Activated T-helper 1 cell treated with anti-CD3 and anti-CD28 coated beads, Interleukin-12 subunit alpha, Interleukin-12 subunit beta, Interleukin-2, Interleukin-4 antibody, amounts not matched to agents 30 ng/mL and 10 ng/mL and 1 ng/mL, durations not matched to agents 14 hours and 24 hours and 36 hours (primary cell): ENCODE results near the gene ENO2. TPM values are rescaled to one million over a fixed set of nuclear protein-coding genes. Genes with fewer than 3 reads are reported as not detected.

Experiments
- DNase-seq: peaks from one replicate; pipeline ENCODE4 v3.0.0; 2021; ENCODE audit warnings: low spot score
- H3K27ac Mint-ChIP-seq: one replicate; pipeline ENCODE4 v1.8.0; 2021; ENCODE audit warnings: mild to moderate bottlenecking, mixed read lengths
- H3K27me3 Mint-ChIP-seq: one replicate; pipeline ENCODE4 v1.8.0; 2022; ENCODE audit warnings: mild to moderate bottlenecking, moderate library complexity, mixed read lengths; ENCODE audit not compliant: insufficient read depth
- H3K36me3 Mint-ChIP-seq: one replicate; pipeline ENCODE4 v1.8.0; 2021; ENCODE audit warnings: low read depth, mixed read lengths
- H3K4me1 Mint-ChIP-seq: one replicate; pipeline ENCODE4 v1.8.0; 2021; ENCODE audit warnings: low read depth, mixed read lengths
- H3K4me3 Mint-ChIP-seq: one replicate; pipeline ENCODE4 v1.8.0; 2021; ENCODE audit warnings: mild to moderate bottlenecking, moderate library complexity, mixed read lengths
- H3K9me3 Mint-ChIP-seq: one replicate; pipeline ENCODE4 v1.8.0; 2021; ENCODE audit warnings: mixed read lengths
- intact Hi-C: fragments of 100-400 bp; cut with micrococcal nuclease; formaldehyde crosslinking; loops from one replicate; pipeline ENCODE4 v1.15.1; 2024
- total RNA-seq: library from RNA; stranded (reverse); gene quantifications from 2 replicates; pipeline ENCODE4 v1.2.3, GENCODE V29; 2022

The ENO2 gene
- total RNA-seq, 1 donor from 2014 or later: 156 TPM

- DNase-seq: no peak
- Mint-ChIP-seq H3K36me3 (peaks cover 33% of the 10 kb centered on the region), H3K27ac (no peak overlapping the region), H3K9me3 (no peaks in the 10 kb centered on the region), H3K4me3 (no peak overlapping the region), H3K4me1 (peaks cover 40% of the 10 kb centered on the region), H3K27me3 (peaks cover 3% of the 10 kb centered on the region)
- intact Hi-C loops: no loop called here
Observed at GRCh38 chr12:6921996-6922946, 7.9 kb downstream of the ENO2 start.

- DNase-seq: no peak
- H3K27ac Mint-ChIP-seq: peak overlapping the region; percentile 27
- H3K4me3 Mint-ChIP-seq: no peak overlapping the region
- H3K9me3 Mint-ChIP-seq: no peaks in the 10 kb centered on the region
- H3K27me3 Mint-ChIP-seq: peaks cover 3% of the 10 kb centered on the region
- peaks cover 28% of the 10 kb centered on the region for H3K36me3 Mint-ChIP-seq
- intact Hi-C loops: no loop called here
- peaks cover 37% of the 10 kb centered on the region for H3K4me1 Mint-ChIP-seq
Observed at GRCh38 chr12:6923003-6923732, 8.8 kb downstream of the ENO2 start.

DNA sequence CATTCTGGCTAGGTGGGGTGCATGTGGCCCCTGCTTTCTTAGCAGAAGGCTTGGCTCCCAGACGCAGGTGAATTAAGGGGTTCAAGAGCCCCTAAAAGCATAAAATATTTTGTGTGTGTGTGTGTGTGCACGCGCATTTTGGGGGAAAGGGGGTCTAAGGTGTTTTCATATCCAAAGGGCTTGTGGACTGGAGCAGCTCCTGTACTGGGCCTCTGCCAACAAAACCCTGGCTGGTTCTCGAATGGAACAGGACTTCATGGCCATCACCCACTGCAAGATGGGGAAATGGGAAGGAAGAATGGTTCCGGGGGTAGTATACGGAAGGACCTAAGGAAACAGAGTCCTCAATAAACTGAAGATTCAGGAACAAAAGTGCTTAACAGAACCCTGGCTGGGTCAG lies 9.5 kb downstream of the ENO2 start:
- Mint-ChIP-seq H3K27me3 (peaks cover 3% of the 10 kb centered on the region), H3K27ac (no peak overlapping the region), H3K4me3 (peak overlapping the region; percentile 68), H3K36me3 (peaks cover 32% of the 10 kb centered on the region), H3K9me3 (no peaks in the 10 kb centered on the region), H3K4me1 (peaks cover 40% of the 10 kb centered on the region)
- DNase-seq: no peak
- intact Hi-C loops: loop anchor here (1.0 to 2.0 kb wide), 8 partner anchors 9 to 189 kb away; partner anchors contain the start of genes C1R, C1RL and LPCAT3

- H3K9me3 Mint-ChIP-seq: no peaks in the 10 kb centered on the region
- intact Hi-C loops: loop anchor here (2.0 kb wide), 1 partner anchor 184 kb away; the partner anchor contains the start of gene C1RL
- H3K36me3 Mint-ChIP-seq: peaks cover 23% of the 10 kb centered on the region
- peaks cover 3% of the 10 kb centered on the region for H3K27me3 Mint-ChIP-seq
- peak overlapping the region; percentile 48 for H3K27ac Mint-ChIP-seq
- peak overlapping the region; percentile 68 for H3K4me3 Mint-ChIP-seq
- DNase-seq: no peak
- H3K4me1 Mint-ChIP-seq: peaks cover 40% of the 10 kb centered on the region
Observed at GRCh38 chr12:6925239-6925539, 10.8 kb downstream of the ENO2 start.

DNA sequence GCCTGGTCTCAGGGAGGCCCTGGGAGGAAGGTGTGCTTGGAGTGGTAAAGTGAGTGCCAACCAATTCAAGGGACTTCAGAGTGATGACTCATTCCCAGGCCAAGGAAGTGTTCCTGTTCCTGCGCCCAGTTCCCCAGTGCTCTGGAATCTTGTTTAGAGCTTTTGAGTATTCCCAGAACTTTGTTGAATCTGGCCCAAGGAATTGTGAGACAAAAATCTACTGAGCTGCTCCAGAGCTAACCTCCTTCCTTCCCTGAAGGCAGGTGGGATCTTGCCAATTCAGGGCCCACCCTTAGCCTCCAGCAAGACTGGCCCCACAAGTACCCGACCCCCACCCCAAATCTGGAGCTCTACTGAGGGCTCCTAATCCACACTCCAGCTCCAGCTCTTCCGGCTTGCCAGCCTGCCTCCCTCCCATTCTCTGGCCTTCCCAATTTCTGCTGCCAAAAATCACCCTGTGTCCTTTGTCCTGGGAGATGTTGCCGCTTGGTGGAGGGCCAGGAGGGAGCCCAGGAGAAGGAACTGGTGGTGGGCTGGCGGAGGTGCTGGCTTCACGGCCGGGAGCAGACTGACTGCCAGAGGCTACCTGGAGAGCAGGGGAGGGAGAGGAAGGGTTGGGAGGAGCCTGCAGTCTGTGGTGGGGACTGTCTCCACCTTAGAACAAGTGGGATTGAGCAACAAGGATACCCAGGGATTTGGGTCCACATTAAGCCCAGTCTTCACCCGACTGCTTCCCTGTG lies 11.3 kb downstream of the ENO2 start:
- DNase-seq: no peak
- Mint-ChIP-seq H3K27me3 (peaks cover 3% of the 10 kb centered on the region), H3K9me3 (no peaks in the 10 kb centered on the region), H3K36me3 (peaks cover 24% of the 10 kb centered on the region), H3K4me3 (peak overlapping the region; percentile 91), H3K4me1 (peaks cover 44% of the 10 kb centered on the region), H3K27ac (peak overlapping the region; percentile 94)
- intact Hi-C loops: loop anchor here (2.0 kb wide), 1 partner anchor 183 kb away; the partner anchor contains the start of gene C1RL

DNA sequence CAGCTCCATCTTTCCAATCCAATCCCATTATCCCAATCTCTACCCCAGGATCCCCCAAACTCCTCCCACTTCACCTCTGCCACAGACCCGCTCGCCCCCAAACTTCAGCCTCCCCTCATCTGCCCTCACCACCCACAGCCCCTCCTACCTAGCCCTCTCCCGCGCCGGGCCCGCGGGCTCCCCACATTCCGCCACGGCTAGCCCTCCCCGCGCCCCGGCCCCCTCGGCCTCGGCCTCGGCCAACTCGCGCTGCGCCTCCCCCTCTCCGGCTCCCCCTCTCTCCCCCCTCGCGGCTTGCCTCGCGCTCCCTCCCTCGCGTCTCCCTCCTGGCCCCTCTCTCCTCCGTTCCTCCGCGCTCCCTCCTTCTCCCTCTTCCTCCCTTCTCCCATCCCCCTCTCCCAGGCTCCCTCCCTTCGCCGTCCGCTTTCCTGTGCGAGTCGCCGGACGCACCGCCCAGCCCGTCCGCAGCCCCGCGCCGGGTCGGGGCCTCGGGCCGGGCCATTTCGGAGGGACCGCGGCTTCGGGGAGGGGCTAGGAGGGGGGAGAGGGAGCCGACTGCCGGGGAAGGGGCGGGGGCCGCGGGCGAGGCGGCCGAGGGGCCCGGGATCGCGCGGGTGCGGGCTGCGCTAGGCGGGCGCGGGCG lies 13.1 kb downstream of the ENO2 start, which contains the start of gene ATN1:
TSS of gene ATN1 (plus strand) at position 581 of the 643 bp plus-strand sequence. CDS start 6,043 bp downstream, outside the sequence.
- H3K27ac Mint-ChIP-seq: peak within 1 kb of the TSS; percentile 94
- peak; percentile 36 for DNase-seq
- peak within 1 kb of the TSS; percentile 93 for H3K4me3 Mint-ChIP-seq
- intact Hi-C loops: no loop called here
- peaks cover 3% of the 10 kb centered on the region for H3K27me3 Mint-ChIP-seq
- peaks cover 15% of the 10 kb centered on the region for H3K36me3 Mint-ChIP-seq
- H3K4me1 Mint-ChIP-seq: peaks cover 56% of the 10 kb centered on the region
- no peaks in the 10 kb centered on the region for H3K9me3 Mint-ChIP-seq

GRCh38 chr12:6928022-6928702 lies 13.8 kb downstream of the ENO2 start:
- Mint-ChIP-seq H3K9me3 (no peaks in the 10 kb centered on the region), H3K36me3 (peaks cover 10% of the 10 kb centered on the region), H3K4me1 (peaks cover 62% of the 10 kb centered on the region), H3K4me3 (peak overlapping the region; percentile 93), H3K27ac (peak overlapping the region; percentile 77), H3K27me3 (peaks cover 3% of the 10 kb centered on the region)
- no peak for DNase-seq
- intact Hi-C loops: no loop called here

DNA sequence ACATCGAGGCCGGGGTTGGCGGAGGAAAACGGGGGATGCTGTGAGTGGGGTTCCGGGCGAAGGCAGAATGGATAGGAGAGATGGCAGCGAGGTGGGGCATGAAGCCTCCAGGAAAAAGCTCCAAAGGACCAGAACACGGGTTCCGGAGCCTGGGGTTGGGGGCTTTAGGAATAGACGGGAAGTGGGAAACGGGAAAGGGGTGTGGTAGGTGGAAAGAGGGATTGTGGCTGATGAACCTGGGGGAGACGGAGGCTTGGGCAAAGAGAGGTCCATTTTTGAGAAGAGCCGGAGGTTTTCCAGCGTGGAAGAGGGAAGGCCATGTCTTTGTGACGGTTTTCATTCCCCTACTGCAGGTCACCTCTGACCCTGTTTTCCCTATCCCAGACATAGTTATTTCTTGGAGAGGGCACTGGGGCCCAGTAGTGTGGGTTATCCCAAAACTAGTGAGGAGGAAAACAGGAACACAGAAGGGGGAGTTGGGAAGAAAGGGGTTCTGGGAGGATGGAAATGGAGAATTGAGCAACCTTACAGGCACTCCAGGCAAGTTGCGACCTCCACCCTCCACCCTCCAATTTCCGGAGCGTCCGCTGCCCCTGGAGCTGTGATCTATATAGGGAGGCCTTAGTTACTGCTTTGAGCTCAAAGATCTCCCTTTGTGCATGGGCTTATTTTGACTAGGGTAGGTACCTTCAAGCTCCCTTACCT lies 14.5 kb downstream of the ENO2 start:
- Mint-ChIP-seq H3K4me1 (peaks cover 64% of the 10 kb centered on the region), H3K4me3 (peak overlapping the region; percentile 93), H3K36me3 (peaks cover 14% of the 10 kb centered on the region), H3K27ac (peak overlapping the region; percentile 84), H3K9me3 (no peaks in the 10 kb centered on the region), H3K27me3 (peaks cover 3% of the 10 kb centered on the region)
- intact Hi-C loops: no loop called here
- no peak for DNase-seq

- no peak for DNase-seq
- Mint-ChIP-seq H3K27me3 (peaks cover 3% of the 10 kb centered on the region), H3K9me3 (no peaks in the 10 kb centered on the region), H3K27ac (peak overlapping the region; percentile 84), H3K36me3 (peaks cover 18% of the 10 kb centered on the region), H3K4me3 (peak overlapping the region; percentile 93), H3K4me1 (peaks cover 63% of the 10 kb centered on the region)
- intact Hi-C loops: no loop called here
Observed at GRCh38 chr12:6929466-6930452, 15.4 kb downstream of the ENO2 start.

DNA sequence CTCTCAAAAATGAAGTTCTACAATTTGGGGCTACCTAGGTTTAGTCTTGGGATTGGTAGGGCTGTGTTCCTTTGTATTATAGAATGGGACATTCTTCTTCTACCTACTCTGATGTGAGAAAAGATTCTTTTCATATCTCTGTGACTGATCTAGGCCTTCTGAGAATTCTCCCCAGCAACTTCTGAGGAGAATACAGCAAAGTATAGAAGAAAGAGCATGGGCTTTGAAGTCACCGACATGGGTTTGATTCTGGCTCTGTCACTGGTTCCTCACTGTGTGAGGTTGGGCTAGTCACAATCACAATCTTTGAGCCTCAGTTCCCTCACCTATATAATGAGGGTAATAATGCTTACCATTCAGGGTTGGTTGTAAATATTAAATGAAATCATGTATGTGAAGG lies 18.4 kb downstream of the ENO2 start:
- peak overlapping the region; percentile 65 for H3K27ac Mint-ChIP-seq
- peaks cover 74% of the 10 kb centered on the region for H3K4me1 Mint-ChIP-seq
- DNase-seq: no peak
- peaks cover 35% of the 10 kb centered on the region for H3K36me3 Mint-ChIP-seq
- intact Hi-C loops: loop anchor here (2.0 kb wide), 1 partner anchor 18 kb away; the partner anchor contains the start of gene ENO2
- H3K27me3 Mint-ChIP-seq: no peaks in the 10 kb centered on the region
- H3K9me3 Mint-ChIP-seq: no peaks in the 10 kb centered on the region
- peak overlapping the region; percentile 27 for H3K4me3 Mint-ChIP-seq
